HepG2 (cell line): ENCODE measurements around the gene FKBP1C. TPM values are rescaled to one million over a fixed set of nuclear protein-coding genes. Genes with fewer than 3 reads are reported as not detected.

ENCODE experiments used
- ATAC-seq: fragments of 200-7000 bp; cut with Tn5 transposase; 3 replicates; pipeline ENCODE4 v1.9.1; 2020; ENCODE audit warnings: mild to moderate bottlenecking, moderate library complexity
- BruUV-seq: library from RNA; stranded (reverse); fragments of 400-500 nt; replicated peaks from 2 replicates; lab custom pipeline; 2021; lab: Mats Ljungman, UMichigan
- CTCF ChIA-PET: fragments of 300-600 bp; formaldehyde crosslinking; extraction: SDS; loops from one replicate; lab custom pipeline; 2021; ENCODE audit warnings: low total read pairs, inconsistent platforms, low intra/inter-chr PET ratio; lab: Yijun Ruan, JAX
- POLR2A ChIA-PET: fragments of 350-600 bp; sonication (Branson Sonifier 250); formaldehyde crosslinking; loops from one replicate; lab custom pipeline; 2020; ENCODE audit warnings: antibody characterized with exemption, inconsistent platforms; lab: Yijun Ruan, JAX
- DNase-seq: peaks from one replicate; pipeline ENCODE4 v3.0.0-alpha.2; 2015; ENCODE audit warnings: low spot score
- FAIRE-seq: peaks from 3 replicates; lab custom pipeline; 2011; peaks lifted over from hg19 to GRCh38; lab: Jason Lieb, UNC
- H2AFZ ChIP-seq: one replicate; pipeline ENCODE4 v1.6.1; 2011; ENCODE audit warnings: low read length, inconsistent platforms
- H3K27ac ChIP-seq: fragments of 300-600 bp; 3 replicates; pipeline ENCODE4 v1.8.0; 2011; ENCODE audit warnings: mixed run types, mild to moderate bottlenecking, mixed read lengths, low read length, inconsistent platforms; ENCODE audit not compliant: insufficient read depth; ENCODE audit errors: extremely low read length
- H3K27me3 ChIP-seq, 2 experiments: fragments of 200-600 bp in 1 of 2; 2 replicates in 1 of 2; 3 replicates in 1 of 2; pipeline versions ENCODE4 v1.6.0 to v1.8.0; 2011; ENCODE audit warnings: low read length in 2 of 2, mild to moderate bottlenecking in 2 of 2, moderate library complexity in 2 of 2, inconsistent platforms in 1 of 2; ENCODE audit not compliant: insufficient read depth in 2 of 2, control insufficient read depth in 1 of 2
- H3K36me3 ChIP-seq, 2 experiments: fragments of 200-600 bp in 1 of 2; replicated peaks in 1 of 2; 2 replicates in 1 of 2; 3 replicates in 1 of 2; pipeline versions ENCODE4 v1.5.1 to v1.8.0; 2011; ENCODE audit warnings: low read length in 2 of 2, inconsistent platforms in 1 of 2; ENCODE audit not compliant: insufficient read depth in 2 of 2, control insufficient read depth in 1 of 2
- H3K4me1 ChIP-seq: 2 replicates; pipeline ENCODE4 v1.5.1; 2012; ENCODE audit warnings: low read length, inconsistent platforms; ENCODE audit not compliant: insufficient read depth
- H3K4me2 ChIP-seq: 2 replicates; pipeline ENCODE4 v1.6.0; 2011; ENCODE audit warnings: low read depth, low read length, inconsistent platforms
- H3K4me3 ChIP-seq, 3 experiments: fragments of 200-600 bp in 1 of 3; sonication (generic), shearing (Covaris generic) in 1 of 3; replicated peaks in 1 of 3; 2 replicates each; pipeline ENCODE4 v1.5.1; 2011 to 2016; ENCODE audit warnings: low read length in 3 of 3, inconsistent platforms in 2 of 3, low read depth in 2 of 3, mild to moderate bottlenecking in 2 of 3, control low read depth in 1 of 3, mixed read lengths in 1 of 3; ENCODE audit not compliant: insufficient read depth in 1 of 3
- H3K79me2 ChIP-seq: one replicate; pipeline ENCODE4 v1.6.1; 2011; ENCODE audit warnings: low read length, inconsistent platforms; ENCODE audit not compliant: insufficient read depth
- H3K9ac ChIP-seq: 2 replicates; pipeline ENCODE4 v1.6.0; 2011; ENCODE audit warnings: mild to moderate bottlenecking, low read depth, low read length, inconsistent platforms; ENCODE audit not compliant: insufficient read depth
- H3K9me3 ChIP-seq: 2 replicates; pipeline ENCODE4 v1.5.1; 2012; ENCODE audit warnings: mild to moderate bottlenecking, low read length
- H4K20me1 ChIP-seq: 2 replicates; pipeline ENCODE4 v1.6.0; 2011; ENCODE audit warnings: inconsistent platforms, mild to moderate bottlenecking, low read length, moderate library complexity; ENCODE audit not compliant: insufficient read depth
- ARID5B ChIP-seq: IDR thresholded peaks from 2 replicates; pipeline ENCODE4 v1.4.0; 2020; ENCODE audit warnings: mild to moderate bottlenecking, missing genetic modification reagents
- HNF4A ChIP-seq: sonication (generic); formaldehyde crosslinking; IDR thresholded peaks from 2 replicates; pipeline ENCODE4 v1.4.0; 2020; ENCODE audit warnings: missing genetic modification reagents
- HNF4G ChIP-seq, 2 experiments: sonication (generic) in 1 of 2; formaldehyde crosslinking in 1 of 2; IDR thresholded peaks; 2 replicates each; pipeline versions ENCODE4 v1.4.0 to v1.6.1; 2011 to 2020; ENCODE audit warnings: borderline replicate concordance in 2 of 2, low read depth in 2 of 2, mild to moderate bottlenecking in 2 of 2, low read length in 1 of 2, missing genetic modification reagents in 1 of 2, moderate library complexity in 1 of 2
- IRX3 ChIP-seq: sonication (generic); formaldehyde crosslinking; IDR thresholded peaks from 2 replicates; pipeline ENCODE4 v1.8.1; 2023; ENCODE audit warnings: mild to moderate bottlenecking, low read depth, missing genetic modification reagents, borderline replicate concordance
- JUN ChIP-seq: sonication (generic); formaldehyde crosslinking; IDR thresholded peaks from 2 replicates; pipeline ENCODE4 v1.4.0; 2020; ENCODE audit warnings: mild to moderate bottlenecking, missing genetic modification reagents
- NFATC3 ChIP-seq: sonication (generic); formaldehyde crosslinking; IDR thresholded peaks from 2 replicates; pipeline ENCODE4 v1.5.1; 2020; ENCODE audit warnings: mild to moderate bottlenecking, missing genetic modification reagents
- PBX2 ChIP-seq: IDR thresholded peaks from 2 replicates; pipeline ENCODE4 v1.6.1; 2016; ENCODE audit warnings: control low read depth
- SMC3 ChIP-seq: IDR thresholded peaks from 2 replicates; pipeline ENCODE4 v1.6.1; 2011; ENCODE audit warnings: low read length, improper control_type of control experiment
- SSRP1 ChIP-seq: IDR thresholded peaks from 2 replicates; pipeline ENCODE4 v1.6.1; 2016; ENCODE audit warnings: control low read depth
- TBX2 ChIP-seq: sonication (generic); formaldehyde crosslinking; IDR thresholded peaks from 2 replicates; pipeline ENCODE4 v1.5.0; 2020; ENCODE audit warnings: missing genetic modification reagents, mild to moderate bottlenecking, borderline replicate concordance
- TOPORS ChIP-seq: sonication (generic); formaldehyde crosslinking; IDR thresholded peaks from 2 replicates; pipeline ENCODE4 v1.8.0; 2023; ENCODE audit warnings: mild to moderate bottlenecking, missing genetic modification reagents
- ZBTB39 ChIP-seq: sonication (generic); formaldehyde crosslinking; IDR thresholded peaks from 2 replicates; pipeline ENCODE4 v1.5.0; 2020; ENCODE audit warnings: missing genetic modification reagents
- ZNF703 ChIP-seq: sonication (generic); formaldehyde crosslinking; IDR thresholded peaks from 2 replicates; pipeline ENCODE4 v1.5.1; 2020; ENCODE audit warnings: missing genetic modification reagents, mild to moderate bottlenecking, moderate library complexity, borderline replicate concordance
- in situ Hi-C: cut with HindIII; loops from 2 replicates; pipeline ENCODE4 v1.10.0; 2017; ENCODE audit warnings: low pct_unique_long_range_greater_than_20kb; ENCODE audit not compliant: extremely low pct_ligation_motif_present
- intact Hi-C: fragments of 100-400 bp; cut with micrococcal nuclease; formaldehyde crosslinking; loops from one replicate; pipeline ENCODE4 v1.10.0; 2022; ENCODE audit not compliant: unreplicated experiment
- polyA plus RNA-seq, 8 experiments: library from polyadenylated mRNA; depleted of rRNA in 3 of 8; stranded (reverse) in 7 of 8; unstranded in 1 of 8; fragments of >200 nt; fragmentation: Illumina TruSeq in 4 of 8; extraction: Trizol in 4 of 8; gene quantifications; 2 replicates each; pipeline versions ENCODE4 v1.2.1 to v1.2.3, GENCODE V29; 2011 to 2016; ENCODE audit warnings: low read depth in 4 of 8, missing spikeins in 1 of 8, mixed read lengths in 1 of 8; ENCODE audit not compliant: insufficient read depth in 1 of 8
- total RNA-seq, 5 experiments: library from RNA; depleted of rRNA; stranded (reverse); fragments of >200 nt; fragmentation: Illumina TruSeq; extraction: Trizol; gene quantifications; 2 replicates each; pipeline ENCODE4 v1.2.3, GENCODE V29; 2016; ENCODE audit warnings: low read depth in 1 of 5

Gene FKBP1C
- total and polyA plus RNA-seq, 2 of the 13 experiments (the other 11 are each of a cell fraction or from before 2014, with no cell fraction given) = 0.64 to 3.2 TPM

GRCh38 chr6:63259153-63259552 lies 47.9 kb downstream of the FKBP1C start:
- intact Hi-C loops = no loop called here
- in situ Hi-C loops = no loop called here
- no peak for DNase-seq
- Histone ChIP-seq H4K20me1 (no peaks in the 10 kb centered on the region), H3K4me2 (no peak overlapping the region), H3K27me3 (no peaks in the 10 kb centered on the region; a peak in 1 of 5 replicates), H3K4me3 (no peak overlapping the region), H3K9ac (no peak overlapping the region), H3K36me3 (no peaks in the 10 kb centered on the region), H3K79me2 (no peaks in the 10 kb centered on the region), H3K4me1 (no peaks in the 10 kb centered on the region), H3K9me3 (no peaks in the 10 kb centered on the region), H2AFZ (no peak overlapping the region), H3K27ac (no peak overlapping the region)
- no peak for FAIRE-seq
- BruUV-seq = no TSS peak
- POLR2A ChIA-PET = no interaction called here
- no peak for ATAC-seq
- CTCF ChIA-PET = no interaction called here
- TF ChIP-seq SSRP1 (no peak), HNF4A (CRISPR knock-in tag) (no peak), IRX3 (CRISPR knock-in tag) (no peak), HNF4G (IDR thresholded peaks at IDR 0.05; ENCODE audit: borderline replicate concordance, low read depth, low read length) (no peak), HNF4G (CRISPR knock-in tag; IDR thresholded peaks at IDR 0.05; ENCODE audit: borderline replicate concordance, low read depth) (no peak), SMC3 (no peak), ZNF703 (CRISPR knock-in tag) (no peak), ARID5B (CRISPR knock-in tag) (no peak), NFATC3 (CRISPR knock-in tag) (no peak), TBX2 (CRISPR knock-in tag) (no peak), TOPORS (CRISPR knock-in tag) (no peak), PBX2 (CRISPR knock-in tag) (no peak), ZBTB39 (no peak), JUN (CRISPR knock-in tag) (no peak)
